GM10248 (cell line): Measurements from ENCODE around the gene IRF1.
A peak's percentile ranks its signal among the peaks of the same experiment; 100 is the strongest.
"Not testable (repeated sequence)": the region's sequence is repeated elsewhere in the genome, so short reads cannot be mapped to it uniquely, and the experiment has no call there.

Experiments used
- CTCF ChIA-PET: fragments of 300-600 bp; sonication (Branson Sonifier 250); formaldehyde crosslinking; extraction: SDS; loops from one replicate; lab custom pipeline; 2021; ENCODE audit warnings: antibody characterized with exemption; lab: Yijun Ruan, JAX
- POLR2A ChIA-PET: fragments of 350-650 bp; sonication (Branson Sonifier 250); formaldehyde crosslinking; extraction: SDS; loops from one replicate; lab custom pipeline; 2020; ENCODE audit warnings: antibody characterized with exemption; lab: Yijun Ruan, JAX
- DNase-seq: peaks from one replicate; pipeline ENCODE4 v3.0.0; 2012; ENCODE audit errors: extremely low spot score
- CTCF ChIP-seq: IDR thresholded peaks from 2 replicates; pipeline ENCODE4 v1.5.1; 2012; ENCODE audit warnings: mild to moderate bottlenecking, low read depth; ENCODE audit errors: extremely low read depth, missing control alignments, control extremely low read depth

Gene IRF1

GRCh38 chr5:132526974-132527564 is 36.5 kb upstream of the IRF1 start:
- TF ChIP-seq CTCF = no peak
- CTCF ChIA-PET = interaction anchor here (0.7 to 6.0 kb wide), 56 partner anchors 10 to 579 kb away, joined by 3 to 67 read pairs (median 4); partner anchors contain the start of genes AFF4, IL13, IL5 and IRF1
- POLR2A ChIA-PET = no interaction called here
- DNase-seq = no peak

GRCh38 chr5:132526290-132526973 is 35.9 kb upstream of the IRF1 start:
- peak; percentile 64 for TF ChIP-seq CTCF
- DNase-seq = peak; percentile 61
- CTCF ChIA-PET = interaction anchor here (0.7 to 6.0 kb wide), 66 partner anchors 10 to 579 kb away, joined by 3 to 67 read pairs (median 4); partner anchors contain the start of genes AFF4, GDF9, IL13 and IL5
- POLR2A ChIA-PET = no interaction called here

- TF ChIP-seq CTCF = no peak
- POLR2A ChIA-PET = interaction anchor here (0.6 kb wide), 2 partner anchors 88 to 108 kb away, joined by 3 read pairs; no protein-coding TSS in a partner anchor
- CTCF ChIA-PET = interaction anchor here (1.1 to 6.0 kb wide), 17 partner anchors 11 to 359 kb away, joined by 3 to 67 read pairs (median 11); partner anchors contain the start of genes GDF9, IL5 and UQCRQ
- peak; percentile 51 for DNase-seq
Observed at GRCh38 chr5:132525299-132525724, 34.7 kb upstream of the IRF1 start.

- CTCF ChIA-PET = interaction anchor here (1.4 to 6.0 kb wide), 4 partner anchors 12 to 347 kb away, joined by 3 to 67 read pairs (median 48); no protein-coding TSS in a partner anchor
- DNase-seq, POLR2A ChIA-PET: not testable (repeated sequence)
Observed at GRCh38 chr5:132524877-132525276, 34.3 kb upstream of the IRF1 start.

- POLR2A ChIA-PET, DNase-seq, CTCF ChIA-PET: not testable (repeated sequence)
Observed at GRCh38 chr5:132522067-132522466, 31.5 kb upstream of the IRF1 start.

GRCh38 chr5:132513618-132514336 is 23.2 kb upstream of the IRF1 start:
- POLR2A ChIA-PET, DNase-seq, CTCF ChIA-PET: not testable (repeated sequence)

- ChIA-PET CTCF (interaction anchor here (1.0 to 4.5 kb wide), 6 partner anchors 10 to 309 kb away, joined by 3 to 24 read pairs (median 11); no protein-coding TSS in a partner anchor), POLR2A (no interaction called here)
- no peak for DNase-seq
- no peak for TF ChIP-seq CTCF
Observed at GRCh38 chr5:132510076-132510475, 19.5 kb upstream of the IRF1 start.
